ENCODE measurements around the gene DNAH8.

DNAH8 gene

DNA sequence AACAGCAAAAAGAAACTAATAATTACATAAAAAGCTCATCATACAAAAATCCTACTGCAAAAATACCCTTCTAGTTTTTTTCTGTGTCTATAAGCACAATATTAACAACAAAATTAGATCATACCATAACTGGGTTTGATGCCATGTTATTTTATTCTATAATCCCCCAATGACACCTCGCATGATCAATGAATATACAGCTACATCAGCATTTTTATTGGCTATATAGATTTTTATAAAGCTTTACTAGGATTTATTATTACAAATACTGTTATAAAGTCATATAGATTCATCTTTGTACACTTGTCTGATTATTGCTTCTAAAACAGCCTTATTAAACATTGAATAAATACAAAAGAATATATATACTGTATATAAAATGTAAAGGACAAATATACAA lies 288.4 kb downstream of the DNAH8 start:
- in situ Hi-C loops (cut with HindIII; ENCODE audit: low pct_ligation_motif_present, low sequenced_read_pairs) = no loop called here

DNA sequence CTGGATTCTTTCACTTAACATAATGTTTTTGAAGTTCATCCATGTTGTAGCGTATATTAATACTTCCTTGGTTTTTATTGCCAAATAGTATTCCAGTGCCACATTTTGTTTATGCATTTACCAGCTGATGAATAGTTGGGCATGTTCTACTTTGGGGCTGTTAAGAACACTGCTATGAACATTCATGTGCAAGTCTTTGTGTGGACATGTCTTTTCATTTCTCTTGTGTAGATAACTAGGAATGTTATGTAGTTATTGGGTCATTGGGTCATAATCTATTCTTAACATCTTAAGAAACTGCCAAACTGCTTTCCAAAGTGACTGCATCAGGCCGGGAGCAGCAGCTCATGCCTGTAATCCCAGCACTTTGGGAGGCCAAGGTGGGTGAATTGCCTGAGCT lies 289.7 kb downstream of the DNAH8 start:
- in situ Hi-C loops (cut with HindIII; ENCODE audit: low pct_ligation_motif_present, low sequenced_read_pairs) = no loop called here
- Histone ChIP-seq H3K27ac (no peak overlapping the region), H3K27me3 (replicated peaks) (peaks cover 2% of the 10 kb centered on the region), H3K36me3 (replicated peaks) (no peaks in the 10 kb centered on the region), H3K4me3 (ENCODE audit: low read depth, low read length) (no peak overlapping the region)
- TF ChIP-seq, protein P1, sequence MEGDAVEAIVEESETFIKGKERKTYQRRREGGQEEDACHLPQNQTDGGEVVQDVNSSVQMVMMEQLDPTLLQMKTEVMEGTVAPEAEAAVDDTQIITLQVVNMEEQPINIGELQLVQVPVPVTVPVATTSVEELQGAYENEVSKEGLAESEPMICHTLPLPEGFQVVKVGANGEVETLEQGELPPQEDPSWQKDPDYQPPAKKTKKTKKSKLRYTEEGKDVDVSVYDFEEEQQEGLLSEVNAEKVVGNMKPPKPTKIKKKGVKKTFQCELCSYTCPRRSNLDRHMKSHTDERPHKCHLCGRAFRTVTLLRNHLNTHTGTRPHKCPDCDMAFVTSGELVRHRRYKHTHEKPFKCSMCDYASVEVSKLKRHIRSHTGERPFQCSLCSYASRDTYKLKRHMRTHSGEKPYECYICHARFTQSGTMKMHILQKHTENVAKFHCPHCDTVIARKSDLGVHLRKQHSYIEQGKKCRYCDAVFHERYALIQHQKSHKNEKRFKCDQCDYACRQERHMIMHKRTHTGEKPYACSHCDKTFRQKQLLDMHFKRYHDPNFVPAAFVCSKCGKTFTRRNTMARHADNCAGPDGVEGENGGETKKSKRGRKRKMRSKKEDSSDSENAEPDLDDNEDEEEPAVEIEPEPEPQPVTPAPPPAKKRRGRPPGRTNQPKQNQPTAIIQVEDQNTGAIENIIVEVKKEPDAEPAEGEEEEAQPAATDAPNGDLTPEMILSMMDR (IDR thresholded peaks at IDR 0.05; ENCODE audit: low read depth, low read length, missing control alignments) = no peak
- DNase-seq = no peak

More for the DNA sequence above, 288.4 kb downstream of the DNAH8 start:
- DNase-seq = no peak
- Histone ChIP-seq H3K27me3 (replicated peaks) (peaks cover 2% of the 10 kb centered on the region), H3K36me3 (replicated peaks) (no peaks in the 10 kb centered on the region), H3K27ac (no peak overlapping the region), H3K4me3 (ENCODE audit: low read depth, low read length) (no peak overlapping the region)
- TF ChIP-seq, protein P1 (IDR thresholded peaks at IDR 0.05; ENCODE audit: low read depth, low read length, missing control alignments) = no peak

DNA sequence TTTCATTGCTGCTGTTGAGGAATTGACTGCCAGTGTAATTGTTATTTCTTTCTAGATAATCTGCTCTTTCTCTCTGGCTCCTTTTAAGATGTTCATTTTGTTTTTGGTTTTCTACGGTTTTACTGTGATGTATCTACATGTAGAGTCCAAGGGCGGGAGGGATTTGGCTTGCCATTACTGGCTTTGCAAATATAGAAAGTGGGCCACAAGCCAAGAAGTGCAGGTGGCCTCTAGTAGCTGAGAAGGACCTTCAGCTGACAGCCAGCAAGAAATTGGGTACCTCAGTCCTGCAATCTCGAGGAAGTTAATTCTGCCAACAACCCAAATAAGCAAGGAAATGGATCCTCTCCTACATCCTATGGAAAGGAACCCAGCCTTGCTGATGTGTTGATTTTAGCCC lies 290.7 kb downstream of the DNAH8 start:
- TF ChIP-seq, protein P1 (IDR thresholded peaks at IDR 0.05; ENCODE audit: low read depth, low read length, missing control alignments) = no peak
- in situ Hi-C loops (cut with HindIII; ENCODE audit: low pct_ligation_motif_present, low sequenced_read_pairs) = no loop called here
- peaks cover 2% of the 10 kb centered on the region for H3K27me3 ChIP-seq (replicated peaks)
- no peak overlapping the region for H3K27ac ChIP-seq
- H3K4me3 ChIP-seq (ENCODE audit: low read depth, low read length) = no peak overlapping the region
- no peaks in the 10 kb centered on the region for H3K36me3 ChIP-seq (replicated peaks)
- no peak for DNase-seq

DNA sequence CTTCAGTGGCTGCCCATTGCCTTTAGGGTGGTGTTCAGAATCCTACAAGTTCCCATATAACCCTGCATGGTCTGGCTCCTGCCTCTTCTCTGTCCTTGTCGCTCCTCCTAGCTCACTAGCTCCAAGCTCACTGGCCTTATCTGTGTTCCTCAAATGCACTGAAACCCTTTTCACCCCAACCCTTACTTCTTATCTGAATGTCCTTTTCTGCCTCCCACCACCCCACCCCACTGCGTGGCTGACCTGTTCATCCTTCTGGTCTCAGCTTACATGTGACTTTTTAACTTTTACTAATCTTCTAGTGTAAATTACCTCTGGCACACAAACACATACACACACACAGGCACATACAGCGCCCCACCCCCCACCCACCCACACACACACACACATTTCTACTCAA lies 292.5 kb downstream of the DNAH8 start:
- DNase-seq = no peak
- Histone ChIP-seq H3K27me3 (replicated peaks) (peaks cover 2% of the 10 kb centered on the region), H3K27ac (no peak overlapping the region), H3K4me3 (ENCODE audit: low read depth, low read length) (no peak overlapping the region), H3K36me3 (replicated peaks) (no peaks in the 10 kb centered on the region)
- in situ Hi-C loops (cut with HindIII; ENCODE audit: low pct_ligation_motif_present, low sequenced_read_pairs) = no loop called here
- TF ChIP-seq, protein P1 (IDR thresholded peaks at IDR 0.05; ENCODE audit: low read depth, low read length, missing control alignments) = no peak

DNA sequence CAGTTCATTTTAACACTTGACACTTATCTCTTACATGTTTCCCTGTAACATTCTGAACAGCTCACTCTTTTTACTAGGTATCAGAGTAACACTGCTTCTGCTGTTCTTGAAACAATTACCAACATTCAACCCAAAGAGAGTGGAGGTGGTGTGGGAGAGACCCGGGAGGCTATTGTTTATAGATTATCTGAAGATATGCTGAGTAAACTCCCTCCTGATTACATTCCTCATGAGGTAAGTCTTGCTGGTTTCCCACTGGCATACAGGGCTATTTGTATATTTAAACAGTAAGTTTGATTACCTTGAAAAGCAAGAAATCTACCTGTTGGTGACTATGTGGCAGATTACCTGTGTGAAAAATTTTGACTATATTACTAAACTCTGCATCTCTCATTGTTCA lies 293.6 kb downstream of the DNAH8 start:
- in situ Hi-C loops (cut with HindIII; ENCODE audit: low pct_ligation_motif_present, low sequenced_read_pairs) = no loop called here
- no peaks in the 10 kb centered on the region for H3K36me3 ChIP-seq (replicated peaks)
- H3K4me3 ChIP-seq (ENCODE audit: low read depth, low read length) = no peak overlapping the region
- no peak for DNase-seq
- no peak overlapping the region for H3K27ac ChIP-seq
- peaks cover 2% of the 10 kb centered on the region for H3K27me3 ChIP-seq (replicated peaks)
- TF ChIP-seq, protein P1 (IDR thresholded peaks at IDR 0.05; ENCODE audit: low read depth, low read length, missing control alignments) = no peak

GRCh38 chr6:39009476-39009875 lies 294.4 kb downstream of the DNAH8 start:
- TF ChIP-seq, protein P1 (IDR thresholded peaks at IDR 0.05; ENCODE audit: low read depth, low read length, missing control alignments) = no peak
- no peak for DNase-seq
- no peaks in the 10 kb centered on the region for H3K36me3 ChIP-seq (replicated peaks)
- peaks cover 2% of the 10 kb centered on the region for H3K27me3 ChIP-seq (replicated peaks)
- in situ Hi-C loops (cut with HindIII; ENCODE audit: low pct_ligation_motif_present, low sequenced_read_pairs) = no loop called here
- no peak overlapping the region for H3K27ac ChIP-seq
- no peak overlapping the region for H3K4me3 ChIP-seq (ENCODE audit: low read depth, low read length)

All from brain microvascular endothelial cell (primary cell).